Kasumi-1 (cell line): ENCODE results near the gene ST3GAL3.

Experiments used
- DNase-seq, 2 experiments: peaks; one replicate each; lab custom pipeline; 2025; lab: John Stamatoyannopoulos, UW

ST3GAL3 gene

DNA sequence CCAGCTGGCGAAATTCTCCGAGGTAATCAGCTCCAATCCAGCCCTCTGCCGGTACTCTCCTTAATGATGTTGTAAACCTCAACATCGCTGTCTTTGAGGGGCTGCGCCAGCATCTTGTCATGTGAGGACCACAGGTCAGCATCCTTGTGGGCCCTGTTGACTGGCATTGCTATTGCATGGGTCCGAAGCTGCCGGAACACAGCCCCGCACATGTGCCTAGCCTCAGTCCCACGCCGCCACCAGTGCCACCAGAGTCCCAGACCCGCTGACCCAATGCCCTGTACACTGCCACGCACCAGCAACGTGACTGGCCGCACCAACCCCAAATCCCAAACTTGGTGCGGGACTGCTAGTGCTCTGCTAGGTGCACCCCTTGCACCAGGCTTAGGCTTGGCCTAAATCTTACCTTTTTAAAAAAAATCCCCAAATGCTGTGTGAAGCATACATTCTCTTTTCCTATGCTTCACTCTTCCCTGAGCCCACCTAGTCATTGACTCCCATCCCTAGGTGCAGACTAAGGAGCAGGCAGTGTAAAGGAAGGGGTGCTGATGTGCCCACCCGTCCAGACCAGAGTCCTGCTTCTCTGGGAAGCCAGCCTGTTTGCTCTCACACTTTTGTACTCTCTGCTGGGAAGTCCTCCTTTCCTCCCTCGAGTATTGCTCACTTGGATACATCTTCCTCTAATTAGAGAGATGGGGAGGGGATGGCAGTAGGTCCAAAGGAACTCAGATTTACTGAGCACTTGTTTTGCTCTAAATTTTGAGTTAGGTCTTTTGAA, 144.4 kb downstream of the ST3GAL3 start:
- no peak for DNase-seq

GRCh38 chr1:43853161-43853921, 146.0 kb downstream of the ST3GAL3 start:
- DNase-seq, result peak; percentile 95 to 96

- no peak for DNase-seq
These were observed 147.1 kb downstream of the ST3GAL3 start for GRCh38 chr1:43854473-43854872.

DNA sequence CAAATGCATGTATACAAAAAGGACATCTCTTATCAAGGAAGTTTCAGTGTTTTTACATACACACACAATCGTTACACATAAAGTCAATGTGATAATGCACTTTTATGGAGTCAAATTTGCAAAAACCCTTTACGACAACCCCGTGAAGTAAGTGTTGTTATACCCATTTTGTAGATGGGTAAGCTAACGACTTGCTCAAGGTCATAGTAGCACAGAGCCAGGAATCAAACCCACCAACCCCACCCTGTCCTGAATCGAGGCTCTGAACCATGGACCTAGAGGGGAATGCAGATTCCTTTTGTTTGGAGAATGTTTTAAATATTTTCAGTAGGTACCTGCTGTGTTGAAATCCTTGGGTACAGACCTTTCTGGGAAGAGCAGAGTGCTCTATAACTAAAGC, 148.9 kb downstream of the ST3GAL3 start:
- no peak for DNase-seq

GRCh38 chr1:43857163-43857562, 149.8 kb downstream of the ST3GAL3 start:
- DNase-seq, result no peak

- peak; percentile 62 to 68 for DNase-seq
These were observed 151.0 kb downstream of the ST3GAL3 start for GRCh38 chr1:43858324-43858723.

- no peak for DNase-seq
These were observed 154.0 kb downstream of the ST3GAL3 start for GRCh38 chr1:43861337-43861736.

DNA sequence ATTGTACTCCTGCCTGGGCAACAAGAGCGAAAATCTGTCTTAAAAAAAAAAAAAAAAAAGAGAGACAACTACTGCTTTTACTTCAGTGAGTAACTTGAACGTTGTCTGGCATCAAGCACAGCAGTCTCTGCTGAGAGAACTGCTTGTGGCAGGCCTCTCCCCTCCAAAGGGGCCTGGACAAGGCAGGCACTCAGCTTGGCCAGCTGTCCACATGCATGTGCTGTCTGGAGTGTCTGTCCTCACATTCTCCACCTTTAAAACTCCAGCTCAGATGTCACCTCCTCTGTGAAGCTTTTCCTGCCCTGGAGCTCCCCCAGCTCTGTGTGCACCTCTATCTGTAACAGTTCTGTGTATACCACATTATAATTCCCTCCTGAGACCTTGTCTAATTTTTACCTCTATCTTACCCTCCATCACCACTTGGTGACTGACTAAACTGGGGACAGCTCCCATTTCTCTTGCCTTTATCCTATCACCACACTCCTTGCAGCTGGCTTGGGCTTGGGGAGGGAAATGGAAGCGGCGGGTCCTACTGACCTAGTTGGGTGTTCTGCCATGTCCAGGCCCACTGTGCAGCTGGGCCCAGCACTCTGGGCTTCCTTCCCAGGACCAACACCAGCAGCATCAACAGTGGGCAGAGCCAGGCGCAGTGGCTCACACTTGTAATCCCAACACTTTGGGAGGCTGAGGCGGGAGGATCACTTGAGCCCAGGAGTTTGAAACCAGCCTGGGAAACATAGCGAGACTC, 154.8 kb downstream of the ST3GAL3 start:
- no peak for DNase-seq

DNA sequence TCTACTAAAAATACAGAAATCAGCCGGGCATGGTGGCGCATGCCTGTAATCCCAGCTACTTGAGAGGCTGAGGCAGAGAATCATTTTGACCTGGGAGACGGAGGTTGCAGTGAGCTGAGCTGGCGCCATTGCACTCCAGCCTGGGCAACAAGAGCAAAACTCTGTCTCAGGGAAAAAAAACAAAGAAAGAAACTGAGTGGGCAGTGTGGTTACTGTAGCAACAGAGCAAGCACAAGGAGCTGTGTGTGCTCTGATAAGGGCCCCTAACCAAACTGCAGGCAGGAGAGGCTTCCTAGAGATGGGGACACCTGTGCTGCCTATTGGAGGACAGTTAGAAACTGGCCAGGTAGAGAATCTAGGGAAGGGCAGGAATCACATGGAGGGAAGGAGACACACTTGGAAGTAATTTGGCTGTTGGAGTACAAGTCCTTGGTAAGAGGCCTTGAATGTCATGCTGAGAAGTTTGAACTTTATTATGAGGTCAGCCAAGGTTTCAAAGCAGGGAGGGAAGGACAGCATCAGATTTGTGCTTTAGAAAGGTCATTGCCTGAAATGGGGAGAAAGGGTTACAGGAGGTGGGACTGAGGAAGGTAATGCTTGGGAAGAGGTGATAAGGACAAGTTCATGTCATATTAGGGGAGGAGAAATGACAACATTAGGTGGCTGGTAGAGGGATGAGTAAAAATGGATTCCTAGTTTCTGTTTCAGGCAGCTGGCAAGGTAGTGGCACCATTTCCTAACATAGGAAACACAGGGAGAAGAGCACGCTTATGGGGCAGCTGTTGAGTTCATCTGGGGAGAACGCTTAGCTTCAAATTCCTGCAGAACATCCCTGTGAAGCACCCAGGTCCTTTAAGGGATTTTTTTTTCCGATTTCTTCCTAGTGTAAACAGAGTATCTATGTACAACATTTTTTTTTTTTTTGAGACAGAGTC, 157.0 kb downstream of the ST3GAL3 start:
- DNase-seq, result no peak

DNA sequence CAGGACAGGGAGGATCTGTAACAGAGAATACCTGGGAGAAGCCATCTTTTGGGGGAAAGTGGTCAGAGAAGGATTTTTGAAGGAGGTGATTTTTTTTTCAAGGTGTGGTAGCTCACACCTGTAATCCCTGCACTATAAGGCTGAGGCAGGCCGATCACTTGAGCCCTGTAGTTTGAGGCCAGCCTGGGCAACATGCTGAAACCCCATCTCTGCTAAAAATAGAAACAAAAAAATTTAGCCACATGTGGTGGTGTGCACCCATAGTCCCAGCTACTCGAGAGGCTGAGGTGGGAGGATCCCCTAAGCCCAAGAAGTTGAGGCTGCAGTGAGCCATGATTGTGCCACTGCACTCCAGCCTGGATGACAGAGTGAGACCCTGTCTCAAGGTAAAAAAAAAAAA, 158.9 kb downstream of the ST3GAL3 start:
- no peak for DNase-seq

DNA sequence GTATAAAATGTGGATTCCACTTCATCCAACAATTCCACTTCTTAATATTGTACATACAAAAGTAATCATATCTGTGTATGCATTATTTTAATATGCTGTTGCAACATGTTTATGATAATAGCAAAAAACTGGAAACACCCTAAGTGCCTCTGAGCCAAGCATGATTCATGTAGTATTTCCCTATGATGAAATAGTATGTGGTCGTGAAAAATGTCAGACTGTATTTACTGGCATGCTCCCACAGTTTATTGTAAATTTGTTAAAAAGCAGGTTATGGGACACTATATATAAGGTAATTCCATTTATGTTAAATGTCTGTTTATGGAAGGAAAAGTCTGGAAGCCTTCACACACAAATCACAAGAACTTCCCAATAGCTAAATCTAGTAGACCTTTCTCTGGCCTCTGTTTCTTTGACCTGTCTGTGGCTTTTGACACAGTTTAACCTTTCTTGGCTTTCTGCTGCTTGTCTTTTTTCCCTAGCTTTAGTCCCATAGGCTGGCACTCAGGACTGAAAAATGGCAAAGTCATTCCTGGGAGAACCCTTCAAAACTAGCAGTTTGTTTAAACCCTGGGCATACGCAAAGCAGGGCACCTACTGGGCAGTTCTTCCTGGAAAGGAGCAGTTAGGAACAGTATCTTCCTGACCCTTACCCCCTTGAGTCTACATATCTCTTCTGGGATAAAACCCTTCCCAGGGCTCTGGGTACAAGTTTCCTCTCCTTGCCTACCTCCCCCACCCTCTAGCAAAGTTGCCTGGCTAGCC, 160.8 kb downstream of the ST3GAL3 start:
- DNase-seq, result no peak

DNA sequence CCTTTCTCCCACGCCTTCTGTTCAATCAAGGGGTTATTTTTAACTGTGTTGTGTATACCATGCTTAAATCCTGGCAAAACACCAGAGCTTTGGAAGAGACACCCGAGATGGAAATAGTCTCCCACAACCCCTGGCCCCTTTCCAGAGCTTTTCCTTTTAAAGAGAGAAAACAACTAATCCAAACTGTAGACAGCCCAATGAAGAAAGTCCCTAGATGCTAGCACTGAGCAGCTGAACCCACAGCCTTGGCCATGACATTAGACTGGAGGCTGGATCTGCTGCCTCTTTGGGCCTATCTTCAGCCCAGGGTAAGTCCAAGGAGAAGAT, 161.4 kb downstream of the ST3GAL3 start:
- DNase-seq, result no peak

GRCh38 chr1:43870306-43870705, 163.0 kb downstream of the ST3GAL3 start:
- no peak for DNase-seq

GRCh38 chr1:43871181-43871910, 164.0 kb downstream of the ST3GAL3 start:
- no peak for DNase-seq

GRCh38 chr1:43872280-43872679, 164.9 kb downstream of the ST3GAL3 start:
- no peak for DNase-seq

DNA sequence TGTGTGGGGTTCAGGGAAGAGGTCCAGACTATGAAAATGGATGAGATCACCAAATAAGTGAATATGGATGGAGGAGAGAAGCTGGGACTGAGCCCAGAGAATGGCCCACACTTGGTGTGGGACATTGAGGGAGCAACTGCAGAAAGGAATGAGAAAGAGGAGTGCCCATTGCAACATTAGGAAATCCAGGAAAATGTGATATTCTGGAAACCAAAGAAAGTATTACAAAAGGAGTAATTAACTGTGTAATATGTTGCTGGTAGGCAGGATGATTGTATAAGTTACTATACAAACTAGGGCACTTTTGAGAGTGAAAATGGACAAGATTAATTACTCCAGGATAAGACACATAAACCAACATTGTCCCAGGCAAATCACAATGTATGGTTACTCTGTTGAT, 166.5 kb downstream of the ST3GAL3 start:
- no peak for DNase-seq

- DNase-seq, result no peak
These were observed 167.4 kb downstream of the ST3GAL3 start for GRCh38 chr1:43874716-43875115.

DNA sequence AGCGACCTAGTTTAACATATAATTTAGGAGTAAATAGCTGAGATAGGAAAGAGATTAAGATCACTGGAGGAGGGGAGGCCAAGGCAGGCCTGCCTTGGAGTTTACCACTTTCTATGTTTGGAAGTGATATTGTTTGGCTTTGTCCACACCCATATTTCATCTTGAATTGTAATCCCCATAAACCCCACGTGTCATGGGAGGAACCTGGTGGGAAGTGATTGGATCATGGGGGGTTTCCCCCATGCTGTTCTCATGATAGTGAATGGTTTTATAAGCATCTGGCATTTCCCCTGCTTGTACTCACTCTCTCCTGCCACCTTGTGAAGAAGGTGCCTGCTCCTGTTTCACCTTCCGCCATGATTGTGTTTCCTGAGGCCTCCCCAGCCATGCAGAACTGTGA, 168.0 kb downstream of the ST3GAL3 start:
- DNase-seq, result no peak

DNA sequence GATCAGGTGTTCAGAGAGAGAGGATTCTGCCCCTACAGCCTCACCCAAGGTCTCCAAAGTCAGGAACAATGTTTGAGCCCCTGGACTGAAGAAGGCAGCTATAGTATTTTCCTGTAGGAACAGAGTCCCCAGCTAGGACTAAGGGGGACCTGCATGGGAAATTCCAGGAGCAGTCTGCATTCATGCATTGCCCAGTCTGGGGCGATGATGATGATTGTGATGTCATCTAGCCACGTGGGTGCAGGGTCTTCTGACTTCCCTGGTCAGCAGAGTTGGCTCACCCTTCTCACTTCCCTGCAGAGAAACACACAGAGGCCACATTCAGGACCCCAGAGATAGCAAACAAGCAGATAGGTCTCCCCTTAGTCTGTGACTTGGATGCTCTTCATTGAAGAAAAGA, 169.8 kb downstream of the ST3GAL3 start:
- DNase-seq, result no peak

DNA sequence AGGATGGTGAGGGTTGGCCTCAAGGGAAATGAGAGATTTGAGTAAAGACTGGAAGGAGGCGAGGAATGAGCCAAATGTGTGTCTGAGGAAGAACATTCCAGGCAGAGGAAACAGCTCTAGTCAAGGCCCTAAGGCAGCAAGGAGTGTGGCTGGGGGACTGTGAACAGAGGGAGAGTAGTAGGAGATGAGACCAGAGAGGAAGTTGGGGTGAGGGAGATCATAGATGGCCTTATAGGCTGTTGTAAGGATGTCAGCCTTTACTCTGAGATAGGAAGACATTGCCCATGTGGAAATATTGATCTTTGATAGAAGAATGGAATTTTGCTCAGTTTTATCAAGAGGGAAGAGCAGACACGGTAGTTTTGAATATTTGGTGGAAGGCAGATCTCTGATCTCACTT, 171.1 kb downstream of the ST3GAL3 start:
- DNase-seq, result no peak
